Neutrophil (primary cell): ENCODE results near the gene TENM3.

ENCODE experiments used
- H3K27ac ChIP-seq: fragments of 200-600 bp; sonication (generic); 2 replicates; pipeline ENCODE4 v1.5.1; 2016; ENCODE audit warnings: mild to moderate bottlenecking, moderate library complexity
- H3K27me3 ChIP-seq: fragments of 200-600 bp; sonication (generic); 2 replicates; pipeline ENCODE4 v1.6.0; 2016; ENCODE audit warnings: mild to moderate bottlenecking
- H3K36me3 ChIP-seq: fragments of 200-600 bp; sonication (generic); 2 replicates; pipeline ENCODE4 v1.5.1; 2017
- H3K4me1 ChIP-seq, 2 experiments: fragments of 200-600 bp in 1 of 2; sonication (generic) in 1 of 2; 1 replicate in 1 of 2; 2 replicates in 1 of 2; pipeline versions ENCODE4 v1.5.1 to v1.6.1; 2013 to 2016; ENCODE audit warnings: low read depth in 1 of 2, low read length in 1 of 2, mild to moderate bottlenecking in 1 of 2, moderate library complexity in 1 of 2; ENCODE audit not compliant: control insufficient read depth in 1 of 2, insufficient read depth in 1 of 2
- H3K4me3 ChIP-seq, 2 experiments: fragments of 200-600 bp in 1 of 2; sonication (generic) in 1 of 2; 1 replicate in 1 of 2; 2 replicates in 1 of 2; pipeline ENCODE4 v1.5.1; 2013 to 2016; ENCODE audit warnings: low read depth in 1 of 2, low read length in 1 of 2, mild to moderate bottlenecking in 1 of 2, moderate library complexity in 1 of 2
- H3K9me3 ChIP-seq: fragments of 200-600 bp; sonication (generic); 2 replicates; pipeline ENCODE4 v1.5.1; 2016
- CTCF ChIP-seq: fragments of 200-600 bp; sonication (generic); IDR thresholded peaks from 2 replicates; pipeline ENCODE4 v1.5.1; 2016; ENCODE audit warnings: antibody characterized with exemption

Gene TENM3

GRCh38 chr4:182653596-182653995, 410.4 kb downstream of the TENM3 start:
- TF ChIP-seq CTCF = no peak
- Histone ChIP-seq H3K4me1 (no peaks in the 10 kb centered on the region), H3K4me3 (no peak overlapping the region), H3K9me3 (no peaks in the 10 kb centered on the region), H3K27ac (no peak overlapping the region), H3K27me3 (no peaks in the 10 kb centered on the region), H3K36me3 (no peaks in the 10 kb centered on the region)

GRCh38 chr4:182655340-182655739, 412.1 kb downstream of the TENM3 start:
- Histone ChIP-seq H3K27me3 (no peaks in the 10 kb centered on the region), H3K36me3 (no peaks in the 10 kb centered on the region), H3K9me3 (no peaks in the 10 kb centered on the region), H3K4me1 (no peaks in the 10 kb centered on the region), H3K4me3 (no peak overlapping the region), H3K27ac (no peak overlapping the region)
- TF ChIP-seq CTCF = no peak

- Histone ChIP-seq H3K9me3 (no peaks in the 10 kb centered on the region), H3K27ac (no peak overlapping the region), H3K4me3 (no peak overlapping the region), H3K27me3 (no peaks in the 10 kb centered on the region), H3K36me3 (no peaks in the 10 kb centered on the region), H3K4me1 (no peaks in the 10 kb centered on the region)
- no peak for TF ChIP-seq CTCF
Measured at GRCh38 chr4:182662551-182662950, 419.3 kb downstream of the TENM3 start.

GRCh38 chr4:182671231-182671630, 428.0 kb downstream of the TENM3 start:
- Histone ChIP-seq H3K27ac (no peak overlapping the region), H3K27me3 (no peaks in the 10 kb centered on the region), H3K9me3 (no peaks in the 10 kb centered on the region), H3K4me1 (no peaks in the 10 kb centered on the region), H3K4me3 (no peak overlapping the region), H3K36me3 (no peaks in the 10 kb centered on the region)
- TF ChIP-seq CTCF = no peak

GRCh38 chr4:182671749-182672148, 428.5 kb downstream of the TENM3 start:
- Histone ChIP-seq H3K27me3 (no peaks in the 10 kb centered on the region), H3K27ac (no peak overlapping the region), H3K4me3 (no peak overlapping the region), H3K9me3 (no peaks in the 10 kb centered on the region), H3K4me1 (no peaks in the 10 kb centered on the region), H3K36me3 (no peaks in the 10 kb centered on the region)
- no peak for TF ChIP-seq CTCF

GRCh38 chr4:182678590-182678989, 435.4 kb downstream of the TENM3 start:
- no peak for TF ChIP-seq CTCF

More at GRCh38 chr4:182678590-182678989, 435.4 kb downstream of the TENM3 start:
- Histone ChIP-seq H3K36me3 (no peaks in the 10 kb centered on the region), H3K9me3 (no peaks in the 10 kb centered on the region), H3K27me3 (no peaks in the 10 kb centered on the region), H3K4me1 (no peaks in the 10 kb centered on the region), H3K27ac (no peak overlapping the region), H3K4me3 (no peak overlapping the region)
